ENCODE measurements around the gene ADGRB3.
"Not testable (repeated sequence)": the region's sequence is repeated elsewhere in the genome, so short reads cannot be mapped to it uniquely, and the experiment has no call there.

The ADGRB3 gene

GRCh38 chr6:68776354-68776753 is 141.3 kb downstream of the ADGRB3 start:
- TF ChIP-seq POLR2AphosphoS5 (IDR thresholded peaks at IDR 0.05; ENCODE audit: borderline replicate concordance, low read depth, low read length) (no peak), FOXP2 (optimal IDR thresholded peaks at IDR 0.05; ENCODE audit: control extremely low read depth, extremely low read length, insufficient read depth) (no peak), EZH2 (IDR thresholded peaks at IDR 0.05) (no peak)
- H3K36me3 ChIP-seq (ENCODE audit: insufficient read depth, low read length): no peaks in the 10 kb centered on the region; the same call in 1 of the 2 replicates
- H3K4me3 ChIP-seq: no peak overlapping the region
- H3K9me3 ChIP-seq (ENCODE audit: low read depth, low read length): no peaks in the 10 kb centered on the region
- H3K27ac ChIP-seq: no peak overlapping the region
- no peak for DNase-seq (ENCODE audit: low read depth, low spot score)
- no peak overlapping the region for H3K9ac ChIP-seq (ENCODE audit: insufficient read length)

DNA sequence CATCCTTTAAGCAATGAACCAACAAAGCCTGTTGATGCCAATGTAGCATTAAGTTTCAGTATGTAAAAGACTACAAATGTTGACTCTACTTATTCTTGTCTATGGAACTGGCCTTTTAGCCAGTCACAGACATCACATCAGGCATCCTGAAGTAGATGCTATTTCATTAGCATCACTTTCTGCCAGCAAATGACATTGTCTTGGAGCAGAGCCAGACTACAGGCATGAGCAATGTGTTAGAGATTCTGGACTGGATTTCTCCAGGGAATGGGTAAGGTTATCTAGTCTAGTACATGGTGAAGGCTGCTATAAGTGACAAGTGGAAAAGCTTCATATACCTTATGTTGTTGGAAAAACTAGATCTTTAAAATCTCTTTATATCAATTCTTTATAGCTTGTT is 142.9 kb downstream of the ADGRB3 start:
- no peak for DNase-seq (ENCODE audit: low read depth, low spot score)
- no peak overlapping the region for H3K9ac ChIP-seq (ENCODE audit: insufficient read length)
- TF ChIP-seq EZH2 (IDR thresholded peaks at IDR 0.05) (no peak), FOXP2 (optimal IDR thresholded peaks at IDR 0.05; ENCODE audit: control extremely low read depth, extremely low read length, insufficient read depth) (no peak), POLR2AphosphoS5 (IDR thresholded peaks at IDR 0.05; ENCODE audit: borderline replicate concordance, low read depth, low read length) (no peak)
- no peak overlapping the region for H3K27ac ChIP-seq
- H3K4me3 ChIP-seq: no peak overlapping the region
- no peaks in the 10 kb centered on the region; the same call in 1 of the 2 replicates for H3K36me3 ChIP-seq (ENCODE audit: insufficient read depth, low read length)
- H3K9me3 ChIP-seq (ENCODE audit: low read depth, low read length): no peaks in the 10 kb centered on the region

DNA sequence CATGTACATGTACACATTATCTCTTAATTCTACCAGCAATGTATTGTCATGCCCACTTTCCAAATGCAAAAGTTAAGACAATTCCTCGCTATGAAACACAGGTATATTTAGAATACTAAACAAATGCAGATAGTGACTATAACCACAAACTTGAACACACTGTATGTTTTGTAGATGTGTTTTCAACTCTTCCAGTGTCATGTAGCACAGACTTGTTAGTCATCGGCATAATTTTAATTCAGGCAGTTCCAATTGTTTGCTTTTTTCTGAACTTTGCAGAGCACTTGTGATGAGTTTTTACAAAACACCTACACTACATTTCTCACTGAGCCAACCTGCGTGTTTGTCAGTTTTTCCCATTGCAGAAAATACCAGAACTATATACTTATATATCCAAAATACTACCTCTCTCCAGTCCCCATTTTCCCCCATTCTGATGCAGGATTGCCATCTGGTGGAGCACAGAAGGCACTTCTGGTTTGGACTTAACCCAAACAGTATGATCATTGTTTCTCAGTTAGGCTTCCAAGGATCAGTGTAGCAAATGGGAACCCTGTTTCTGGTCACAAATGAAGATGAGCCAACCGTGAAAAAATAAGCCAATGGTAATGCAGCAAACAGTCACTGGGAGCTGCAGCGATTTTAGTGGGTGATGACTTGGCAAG is 143.4 kb downstream of the ADGRB3 start:
- TF ChIP-seq FOXP2 (optimal IDR thresholded peaks at IDR 0.05; ENCODE audit: control extremely low read depth, extremely low read length, insufficient read depth) (no peak), POLR2AphosphoS5 (IDR thresholded peaks at IDR 0.05; ENCODE audit: borderline replicate concordance, low read depth, low read length) (no peak; the same call in 1 of the 2 replicates), EZH2 (IDR thresholded peaks at IDR 0.05) (no peak)
- Histone ChIP-seq H3K27ac (no peak overlapping the region), H3K9me3 (ENCODE audit: low read depth, low read length) (no peaks in the 10 kb centered on the region), H3K9ac (ENCODE audit: insufficient read length) (no peak overlapping the region), H3K36me3 (ENCODE audit: insufficient read depth, low read length) (no peaks in the 10 kb centered on the region; the same call in 1 of the 2 replicates), H3K4me3 (no peak overlapping the region)
- peak; percentile 85 for DNase-seq (ENCODE audit: low read depth, low spot score)

DNA sequence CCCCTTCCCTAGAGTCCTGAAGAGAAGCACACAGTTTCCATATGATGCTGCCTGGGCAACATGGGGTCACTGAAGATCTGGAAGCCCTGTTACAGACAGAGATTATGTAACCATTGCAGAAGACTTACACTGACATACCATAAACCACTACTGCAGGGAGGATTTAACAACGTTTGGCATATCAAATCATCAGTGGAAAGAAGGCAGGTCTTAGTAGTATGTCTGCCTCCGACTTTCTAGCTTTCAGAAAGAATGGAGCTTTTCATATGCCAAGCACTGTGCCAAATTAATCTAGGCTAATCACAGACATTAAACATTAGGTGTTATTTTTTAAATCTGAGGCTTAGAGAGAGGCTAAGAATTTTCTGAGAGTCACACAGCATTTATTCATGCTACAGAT is 144.3 kb downstream of the ADGRB3 start:
- no peak overlapping the region for H3K4me3 ChIP-seq
- no peak overlapping the region; the same call in 1 of the 2 replicates for H3K27ac ChIP-seq
- H3K9ac ChIP-seq (ENCODE audit: insufficient read length): no peak overlapping the region
- no peaks in the 10 kb centered on the region for H3K9me3 ChIP-seq (ENCODE audit: low read depth, low read length)
- no peak for TF ChIP-seq EZH2 (IDR thresholded peaks at IDR 0.05)
- no peak for TF ChIP-seq POLR2AphosphoS5 (IDR thresholded peaks at IDR 0.05; ENCODE audit: borderline replicate concordance, low read depth, low read length)
- no peak for TF ChIP-seq FOXP2 (optimal IDR thresholded peaks at IDR 0.05; ENCODE audit: control extremely low read depth, extremely low read length, insufficient read depth)
- H3K36me3 ChIP-seq (ENCODE audit: insufficient read depth, low read length): no peaks in the 10 kb centered on the region; the same call in 1 of the 2 replicates
- DNase-seq (ENCODE audit: low read depth, low spot score): no peak

DNA sequence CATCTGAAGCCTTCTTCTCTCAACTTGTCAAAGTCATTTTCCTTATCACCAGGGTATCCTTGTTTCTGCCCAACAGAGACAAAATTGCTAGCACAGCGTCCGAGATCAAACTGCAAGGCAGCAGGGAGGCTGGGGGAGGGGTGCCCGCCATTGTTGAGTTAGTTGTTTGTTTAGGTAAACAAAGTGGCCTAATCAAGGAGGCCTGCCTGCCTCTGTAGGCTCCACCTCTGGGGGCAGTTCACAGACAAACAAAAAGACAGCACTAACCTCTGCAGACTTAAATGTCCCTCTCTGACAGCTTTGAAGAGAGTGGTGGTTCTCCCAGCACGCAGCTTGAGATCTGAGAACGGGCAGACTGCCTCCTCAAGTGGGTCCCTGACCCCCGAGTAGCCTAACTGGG is 155.0 kb downstream of the ADGRB3 start:
- not testable (repeated sequence) for H3K36me3 ChIP-seq (ENCODE audit: insufficient read depth, low read length); H3K9ac ChIP-seq (ENCODE audit: insufficient read length); H3K4me3 ChIP-seq; H3K27ac ChIP-seq; DNase-seq (ENCODE audit: low read depth, low spot score); H3K9me3 ChIP-seq (ENCODE audit: low read depth, low read length)

GRCh38 chr6:68814976-68815375 is 179.9 kb downstream of the ADGRB3 start:
- H3K36me3 ChIP-seq (ENCODE audit: insufficient read depth, low read length); H3K9me3 ChIP-seq (ENCODE audit: low read depth, low read length); H3K9ac ChIP-seq (ENCODE audit: insufficient read length); H3K27ac ChIP-seq; H3K4me3 ChIP-seq; DNase-seq (ENCODE audit: low read depth, low spot score): not testable (repeated sequence)

GRCh38 chr6:68826501-68826900 is 191.4 kb downstream of the ADGRB3 start:
- Histone ChIP-seq H3K36me3 (ENCODE audit: insufficient read depth, low read length) (0 out of 2 replicates have a peak, but pooled peaks cover 3% of the 10 kb centered on the region), H3K27ac (no peak overlapping the region), H3K9ac (ENCODE audit: insufficient read length) (no peak overlapping the region), H3K4me3 (no peak overlapping the region), H3K9me3 (ENCODE audit: low read depth, low read length) (no peaks in the 10 kb centered on the region)
- no peak for DNase-seq (ENCODE audit: low read depth, low spot score)
- TF ChIP-seq POLR2AphosphoS5 (IDR thresholded peaks at IDR 0.05; ENCODE audit: borderline replicate concordance, low read depth, low read length) (no peak), EZH2 (IDR thresholded peaks at IDR 0.05) (no peak), FOXP2 (optimal IDR thresholded peaks at IDR 0.05; ENCODE audit: control extremely low read depth, extremely low read length, insufficient read depth) (no peak)

- Histone ChIP-seq H3K27ac (peak overlapping the region; percentile 37; the same call in 1 of the 2 replicates), H3K36me3 (ENCODE audit: insufficient read depth, low read length) (no peaks in the 10 kb centered on the region)
- TF ChIP-seq EZH2 (IDR thresholded peaks at IDR 0.05): no peak
- no peak for TF ChIP-seq FOXP2 (optimal IDR thresholded peaks at IDR 0.05; ENCODE audit: control extremely low read depth, extremely low read length, insufficient read depth)
Measured at GRCh38 chr6:68834551-68834950, 199.5 kb downstream of the ADGRB3 start.

DNA sequence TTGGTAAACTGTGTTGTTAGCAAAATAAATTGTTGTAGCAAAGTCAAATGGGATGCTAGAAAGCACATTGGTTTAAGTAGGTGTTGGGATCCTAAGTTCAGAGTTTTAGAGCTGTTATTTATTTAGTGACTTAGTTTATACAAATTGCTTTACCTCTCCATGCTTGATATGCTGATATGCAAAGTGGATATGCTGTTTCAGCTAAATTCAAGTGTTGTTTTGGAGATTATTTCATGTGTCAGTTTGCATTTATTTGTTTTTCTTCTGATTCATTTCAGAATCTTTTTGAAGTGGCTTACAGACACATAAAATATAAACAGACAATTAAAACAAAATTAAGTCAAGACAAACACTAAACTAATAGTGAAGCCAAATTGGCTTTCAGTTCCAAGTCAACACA is 203.5 kb downstream of the ADGRB3 start:
- Histone ChIP-seq H3K9me3 (ENCODE audit: low read depth, low read length) (peaks cover 3% of the 10 kb centered on the region; the same call in 1 of the 2 replicates), H3K36me3 (ENCODE audit: insufficient read depth, low read length) (no peaks in the 10 kb centered on the region), H3K4me3 (no peak overlapping the region), H3K27ac (no peak overlapping the region), H3K9ac (ENCODE audit: insufficient read length) (no peak overlapping the region)
- no peak for TF ChIP-seq FOXP2 (optimal IDR thresholded peaks at IDR 0.05; ENCODE audit: control extremely low read depth, extremely low read length, insufficient read depth)
- TF ChIP-seq EZH2 (IDR thresholded peaks at IDR 0.05): no peak
- TF ChIP-seq POLR2AphosphoS5 (IDR thresholded peaks at IDR 0.05; ENCODE audit: borderline replicate concordance, low read depth, low read length): no peak
- DNase-seq (ENCODE audit: low read depth, low spot score): no peak

More at GRCh38 chr6:68834551-68834950, 199.5 kb downstream of the ADGRB3 start:
- no peak overlapping the region for H3K4me3 ChIP-seq
- H3K9ac ChIP-seq (ENCODE audit: insufficient read length): no peak overlapping the region
- DNase-seq (ENCODE audit: low read depth, low spot score): no peak
- no peaks in the 10 kb centered on the region for H3K9me3 ChIP-seq (ENCODE audit: low read depth, low read length)

Measured in SK-N-MC (cell line).